HG02970 (cell line): ENCODE results near the gene NFYB.
"Not testable (repeated sequence)": the region's sequence is repeated elsewhere in the genome, so short reads cannot be mapped to it uniquely, and the experiment has no call there.

ENCODE experiments used
- ATAC-seq: cut with Tn5 transposase; IDR thresholded peaks from one replicate; pipeline ENCODE4 v1.9.1; 2021; ENCODE audit warnings: mild to moderate bottlenecking, moderate library complexity, moderate number of reproducible peaks; ENCODE audit not compliant: unreplicated experiment, low FRiP score

NFYB gene

GRCh38 chr12:104122298-104122697, 15.7 kb downstream of the NFYB start:
- no peak for ATAC-seq

DNA sequence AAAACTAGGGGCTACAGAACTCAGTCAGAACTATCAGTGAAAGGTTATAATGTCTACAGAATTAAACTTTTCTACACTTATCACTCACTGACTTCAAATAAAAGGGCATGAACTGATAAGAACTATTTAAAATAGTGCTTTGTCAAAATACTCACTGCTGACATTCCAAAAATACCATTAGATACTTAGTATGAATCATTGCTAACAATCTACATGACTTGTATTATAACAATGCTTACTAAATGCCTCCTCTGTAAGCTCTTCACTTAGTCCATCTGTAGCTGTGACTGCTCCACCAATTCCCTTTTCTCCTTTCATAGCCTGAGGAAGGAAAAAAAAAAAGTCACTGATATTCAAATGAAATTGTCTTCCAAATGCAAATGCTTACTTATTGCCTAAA, 17.0 kb downstream of the NFYB start:
- no peak for ATAC-seq

DNA sequence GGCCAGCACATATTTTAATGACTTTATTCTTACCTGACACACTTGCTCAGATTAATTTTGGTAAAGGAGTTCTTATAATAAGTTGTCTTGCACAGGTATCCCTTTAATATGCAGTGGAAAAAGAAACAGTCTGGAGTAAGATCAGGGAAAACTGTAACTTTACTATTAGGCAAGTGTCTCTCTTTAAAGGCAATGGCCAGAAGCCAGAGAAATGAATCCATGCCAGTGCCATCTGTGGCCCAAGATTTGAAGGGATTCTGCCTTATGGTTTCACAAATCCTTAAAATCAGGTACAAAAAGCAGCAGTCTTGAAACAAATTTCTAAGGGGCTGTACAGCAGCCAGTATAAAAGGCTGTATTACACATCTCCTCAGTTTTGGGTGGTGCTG, 22.4 kb downstream of the NFYB start:
- no peak for ATAC-seq

GRCh38 chr12:104114834-104115586, 23.0 kb downstream of the NFYB start:
- not testable (repeated sequence) for ATAC-seq

DNA sequence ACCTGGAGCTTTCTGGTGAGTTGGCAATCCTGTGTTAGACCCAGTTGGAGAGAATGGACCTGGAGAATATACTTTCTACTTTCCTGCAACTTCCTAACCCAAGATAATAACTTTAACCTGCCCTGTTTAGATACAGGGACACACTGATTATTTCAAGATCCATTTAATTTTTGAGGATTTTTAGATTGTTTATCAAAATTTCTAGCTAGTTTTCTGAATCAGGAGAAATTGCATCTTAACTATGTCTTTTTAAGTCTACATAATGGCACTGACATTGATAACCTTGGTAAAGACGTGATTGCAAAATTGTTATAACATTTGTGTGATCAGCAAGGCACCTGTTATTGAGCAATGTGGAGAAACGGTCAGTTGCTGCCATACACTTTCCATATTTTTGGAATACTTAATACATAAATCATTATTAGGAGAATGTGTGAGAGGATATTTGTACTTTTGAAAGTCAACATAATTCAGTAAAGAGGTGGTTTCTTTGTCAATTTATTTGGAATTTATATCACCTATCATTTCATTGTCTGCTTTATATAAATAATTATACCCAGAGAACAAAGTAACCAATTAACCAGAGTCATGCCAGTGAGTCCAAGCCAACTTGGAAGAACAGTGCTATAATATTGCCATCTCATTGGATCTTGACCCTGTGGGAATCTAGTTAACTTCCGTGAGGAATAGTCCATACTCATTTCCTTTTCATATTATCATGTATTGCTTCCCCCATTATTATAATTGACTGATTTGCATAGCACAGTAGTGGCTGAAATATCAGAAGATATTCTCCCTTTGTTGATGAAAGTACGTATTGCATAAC, 28.4 kb downstream of the NFYB start:
- no peak for ATAC-seq

- ATAC-seq: no peak
These were observed 29.1 kb downstream of the NFYB start for GRCh38 chr12:104108755-104109445.

- ATAC-seq: no peak
These were observed 31.0 kb downstream of the NFYB start for GRCh38 chr12:104106965-104107364.

DNA sequence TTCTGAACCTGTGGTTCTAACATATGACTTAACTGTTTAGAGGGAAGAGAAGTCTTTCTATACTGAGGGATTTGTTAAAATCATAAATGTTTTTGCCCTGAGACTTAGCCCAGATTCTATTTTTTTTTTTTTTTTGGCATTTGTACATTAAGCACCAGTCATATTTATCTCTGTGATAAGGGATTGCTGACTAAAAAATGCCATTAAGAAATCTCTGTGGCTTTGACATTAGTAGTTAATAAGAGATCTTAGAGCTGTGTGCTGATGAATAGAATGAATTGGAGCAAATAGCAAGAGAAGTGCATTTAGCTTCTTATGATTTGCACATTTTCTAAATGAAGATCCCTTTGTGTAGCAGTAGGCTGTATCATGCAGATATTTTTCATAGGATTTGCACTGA, 32.5 kb downstream of the NFYB start:
- no peak for ATAC-seq

- no peak for ATAC-seq
These were observed 40.1 kb downstream of the NFYB start for GRCh38 chr12:104097954-104098353.

DNA sequence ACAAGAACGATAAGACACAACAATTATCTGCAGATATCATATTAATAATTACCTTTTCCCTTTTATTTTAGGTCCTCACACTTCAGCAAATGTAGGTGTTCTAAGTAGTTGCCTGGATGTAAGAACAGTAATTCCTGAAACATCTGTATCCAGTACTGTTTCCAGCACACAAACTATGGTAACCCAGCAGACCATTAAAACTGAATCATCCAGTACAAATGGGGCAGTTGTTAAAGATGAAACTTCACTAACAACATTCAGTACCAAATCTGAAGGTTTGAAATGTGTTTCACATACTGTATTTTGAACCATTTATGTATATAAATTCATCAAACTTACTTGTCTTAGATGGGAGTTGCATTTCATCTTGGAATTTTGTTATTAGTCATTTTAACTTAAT, 42.7 kb downstream of the NFYB start:
- no peak for ATAC-seq

- ATAC-seq: no peak
These were observed 43.7 kb downstream of the NFYB start for GRCh38 chr12:104094284-104094683.

DNA sequence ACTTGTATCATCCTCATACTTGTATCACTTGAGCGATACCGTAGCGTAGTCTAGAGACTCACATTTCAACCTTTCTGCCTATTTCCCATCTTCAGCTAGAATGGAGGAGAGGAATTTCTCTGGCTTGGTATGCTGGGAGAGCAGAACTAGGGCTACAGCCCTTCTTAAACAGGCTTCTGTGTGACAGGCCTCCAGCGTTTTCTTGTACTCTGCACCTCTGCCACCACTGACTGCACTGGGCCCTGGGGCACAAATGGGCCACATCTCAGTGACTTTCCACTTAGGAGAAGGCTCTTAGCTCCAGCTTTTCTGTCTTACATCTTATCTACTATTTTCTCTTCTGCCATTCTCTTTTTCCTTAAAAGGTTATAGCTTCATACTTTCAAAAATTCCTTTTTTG, 46.9 kb downstream of the NFYB start:
- ATAC-seq: no peak

GRCh38 chr12:104090685-104091084, 47.3 kb downstream of the NFYB start:
- no peak for ATAC-seq

DNA sequence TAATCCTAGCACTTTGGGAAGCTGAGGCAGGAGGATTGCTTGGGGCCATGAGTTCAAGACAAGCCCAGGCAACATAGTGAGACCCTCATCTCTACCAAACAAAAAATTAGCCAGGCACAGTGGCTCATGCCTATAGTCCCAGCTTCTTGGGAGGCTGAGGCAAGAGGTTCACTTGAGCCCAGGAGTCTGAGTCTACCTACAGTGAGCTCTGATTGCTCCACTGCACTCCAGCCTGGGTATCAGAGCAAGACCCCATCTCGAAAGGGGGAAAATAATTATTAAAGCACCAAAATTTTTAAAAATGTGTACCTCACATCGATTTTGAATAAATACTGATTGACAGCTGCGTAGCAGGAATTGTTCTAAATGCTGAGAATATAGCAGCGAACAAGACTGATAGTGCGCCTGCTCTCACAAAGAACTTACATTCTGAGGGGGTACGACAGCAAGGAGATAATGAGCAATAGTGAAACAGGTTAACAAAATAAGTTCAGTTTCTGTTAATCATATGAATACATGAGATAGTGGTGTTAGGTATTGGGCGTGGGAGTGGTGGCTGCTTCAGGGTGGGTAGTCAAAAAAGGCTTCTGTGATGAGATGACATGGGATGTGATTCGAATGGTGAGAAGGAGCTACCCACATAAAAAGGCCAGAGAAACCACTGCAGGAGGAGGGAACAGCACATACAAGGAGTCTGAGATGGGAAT, 54.1 kb downstream of the NFYB start:
- ATAC-seq: no peak

- no peak for ATAC-seq
These were observed 57.2 kb downstream of the NFYB start for GRCh38 chr12:104080764-104081163.

DNA sequence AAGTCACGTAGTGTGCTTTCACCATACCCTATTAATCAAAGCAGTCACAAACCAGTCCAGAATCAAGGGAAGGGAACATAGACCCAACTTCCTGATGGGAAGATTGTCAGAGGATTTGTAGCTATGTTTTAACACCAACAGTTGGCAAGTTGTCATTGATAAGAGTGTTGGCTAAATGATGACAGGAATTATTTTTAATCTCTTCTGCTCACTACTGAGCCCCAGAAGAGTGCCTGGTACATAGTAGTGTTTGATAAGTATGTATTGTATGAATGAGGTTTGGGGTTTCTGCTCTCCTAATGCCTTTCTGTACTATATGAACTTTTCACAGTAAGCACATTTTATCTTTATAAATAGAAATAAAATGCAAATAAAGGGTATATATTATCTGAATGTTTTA, 59.0 kb downstream of the NFYB start:
- ATAC-seq: no peak

DNA sequence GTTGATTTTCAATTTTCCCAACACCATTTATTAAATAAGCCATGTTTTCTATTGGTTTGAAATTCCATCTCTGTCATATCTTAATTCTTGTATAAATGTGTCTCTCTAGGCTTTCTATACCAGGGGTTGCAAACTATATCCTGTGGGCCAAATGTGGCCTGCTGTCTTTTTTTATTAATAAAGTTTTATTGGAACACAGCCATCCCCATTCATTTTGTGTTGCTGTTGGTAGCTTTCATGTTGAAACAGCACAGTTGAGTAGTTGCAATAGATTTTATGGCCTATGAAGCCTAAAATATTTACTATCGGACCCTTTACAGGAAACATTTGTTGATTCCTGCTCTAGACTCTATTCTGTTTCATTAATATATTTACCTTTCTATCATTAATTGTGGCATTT, 64.3 kb downstream of the NFYB start:
- no peak for ATAC-seq

DNA sequence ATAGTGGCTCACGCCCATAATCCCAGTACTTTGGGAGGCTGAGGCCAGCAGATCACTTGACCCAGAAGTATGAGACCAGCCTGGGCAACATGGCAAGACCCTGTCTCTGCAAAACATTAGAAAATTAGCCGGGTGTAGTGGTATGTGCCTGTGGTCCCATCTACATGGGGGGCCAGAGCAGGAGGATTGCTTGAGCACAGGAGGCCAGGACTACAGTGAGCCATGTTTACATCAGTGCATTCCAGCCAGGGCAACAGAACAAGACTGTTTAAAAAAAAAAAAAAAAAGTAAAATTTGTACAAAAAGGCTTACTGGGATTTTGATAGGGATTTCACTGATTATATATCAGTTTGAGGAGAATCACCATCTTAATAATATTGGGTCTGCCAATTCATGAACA, 65.9 kb downstream of the NFYB start:
- ATAC-seq: no peak
